ENCODE data around the gene ANKAR. TPM values are rescaled to one million over a fixed set of nuclear protein-coding genes. Genes with fewer than 3 reads are reported as not detected.
A peak's percentile ranks its signal among the peaks of the same experiment; 100 is the strongest.

The ANKAR gene
- total and polyA plus RNA-seq, 9 of the 15 experiments (the other 6 are each of a cell fraction or from before 2014, with no cell fraction given) = 0.04 to 0.52 (median 0.39) TPM

DNA sequence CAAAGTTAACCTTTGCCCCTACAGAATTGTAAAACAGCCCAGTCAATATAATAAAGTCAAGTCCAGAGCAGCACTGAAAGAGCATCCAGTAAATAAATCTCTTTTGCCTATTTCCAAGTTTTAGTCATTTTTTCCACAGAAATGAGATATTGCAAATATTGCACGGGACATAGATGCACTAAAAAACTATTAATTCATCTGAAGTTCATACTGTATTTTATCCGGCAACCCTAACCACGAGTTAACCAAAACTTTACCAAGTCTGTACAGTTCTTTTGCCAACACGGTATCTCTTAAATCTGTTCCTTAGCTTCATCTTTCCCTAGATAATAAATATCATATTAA is 13.7 kb upstream of the ANKAR start:
- Histone ChIP-seq H4K20me1 (replicated peaks; ENCODE audit: control insufficient read depth, insufficient read depth, low read length) (no peaks in the 10 kb centered on the region), H3K27me3 (ENCODE audit: control insufficient read depth in 2 of 2, insufficient read depth in 2 of 2, low read length in 2 of 2) (no peaks in the 10 kb centered on the region), H3K9ac (ENCODE audit: insufficient read depth in 1 of 2, low read depth in 2 of 2, low read length in 2 of 2) (no peak overlapping the region), H3K79me2 (ENCODE audit: control insufficient read depth, insufficient read depth, low read length) (peaks cover 22% of the 10 kb centered on the region), H3K4me2 (ENCODE audit: insufficient read depth, low read length) (no peak overlapping the region), H3K9me3 (replicated peaks; ENCODE audit: control insufficient read depth, insufficient read depth, low read depth, low read length) (no peaks in the 10 kb centered on the region), H2AFZ (ENCODE audit: low read depth, low read length) (no peak overlapping the region), H3K36me3 (ENCODE audit: control insufficient read depth, insufficient read depth, low read length) (peaks cover 5% of the 10 kb centered on the region; the same call in 1 of the 3 replicates), H3K4me1 (replicated peaks in 1 of 2; ENCODE audit: control insufficient read depth in 2 of 2, insufficient read depth in 2 of 2, low read length in 2 of 2) (no peaks in the 10 kb centered on the region; a peak in 1 of 5 replicates), H3K27ac (ENCODE audit: extremely low read depth, low read depth, low read length) (no peak overlapping the region), H3K9me1 (ENCODE audit: control insufficient read depth, insufficient read depth, low read length) (no peaks in the 10 kb centered on the region), H3K4me3 (no peak overlapping the region)
- peak in 1 of 2 experiments; percentile 83 for TF ChIP-seq NCOA2 (IDR thresholded peaks at IDR 0.05; ENCODE audit: partially characterized antibody in 2 of 2)
- TF ChIP-seq NFE2 (IDR thresholded peaks at IDR 0.05; ENCODE audit: low read depth) = no peak
- intact Hi-C loops (cut with micrococcal nuclease) (loop anchor here (1.0 to 10.0 kb wide), 4 partner anchors 38 to 654 kb away; partner anchors contain the start of genes HIBCH and OSGEPL1), in situ Hi-C loops (cut with MboI) (no loop called here)
- POLR2A ChIA-PET = interaction anchor here (0.5 to 0.6 kb wide), 2 partner anchors 126 to 556 kb away, joined by 3 read pairs; no protein-coding TSS in a partner anchor
- 13% methylated on average over 4 of the region's 4 CpGs for WGBS (ENCODE audit: insufficient coverage, low coverage, missing lambda C conversion rate)
- BruUV-seq (replicated peaks) = no TSS peak
- CTCF ChIA-PET (ENCODE audit: low intra/inter-chr PET ratio) = interaction anchor here (1.2 to 2.6 kb wide), 7 partner anchors 36 to 1143 kb away, joined by 5 to 38 read pairs (median 7); partner anchors contain the start of gene OSGEPL1
- ATAC-seq (no peak), FAIRE-seq (no peak), DNase-seq (ENCODE audit: extremely low read depth in 1 of 4, low spot score in 3 of 4) (no peak)

- Histone ChIP-seq H3K79me2 (ENCODE audit: control insufficient read depth, insufficient read depth, low read length) (peaks cover 22% of the 10 kb centered on the region), H3K9me1 (ENCODE audit: control insufficient read depth, insufficient read depth, low read length) (no peaks in the 10 kb centered on the region), H3K27ac (ENCODE audit: extremely low read depth, low read depth, low read length) (peak within 1 kb of the TSS; percentile 88), H3K27me3 (ENCODE audit: control insufficient read depth in 2 of 2, insufficient read depth in 2 of 2, low read length in 2 of 2) (no peaks in the 10 kb centered on the region), H3K4me1 (replicated peaks in 1 of 2; ENCODE audit: control insufficient read depth in 2 of 2, insufficient read depth in 2 of 2, low read length in 2 of 2) (no peaks in the 10 kb centered on the region; a peak in 1 of 5 replicates), H3K4me2 (ENCODE audit: insufficient read depth, low read length) (peak within 1 kb of the TSS; percentile 96), H3K9ac (ENCODE audit: insufficient read depth in 1 of 2, low read depth in 2 of 2, low read length in 2 of 2) (peak within 1 kb of the TSS; percentile 96 to 97), H3K9me3 (replicated peaks; ENCODE audit: control insufficient read depth, insufficient read depth, low read depth, low read length) (no peaks in the 10 kb centered on the region), H3K4me3 (peak within 1 kb of the TSS; percentile 78), H3K36me3 (ENCODE audit: control insufficient read depth, insufficient read depth, low read length) (peaks cover 10% of the 10 kb centered on the region; the same call in 1 of the 3 replicates), H4K20me1 (replicated peaks; ENCODE audit: control insufficient read depth, insufficient read depth, low read length) (no peaks in the 10 kb centered on the region), H2AFZ (ENCODE audit: low read depth, low read length) (peak within 1 kb of the TSS; percentile 96)
- BruUV-seq (replicated peaks) = TSS peak; percentile 77
- FAIRE-seq (peak; percentile 100), DNase-seq (ENCODE audit: extremely low read depth in 1 of 4, low spot score in 3 of 4) (peak; percentile 96 to 98 (median 98)), ATAC-seq (peak; percentile 96)
- under 1% methylated on average over 44 of the region's 46 CpGs for WGBS (ENCODE audit: insufficient coverage, low coverage, missing lambda C conversion rate)
- ChIA-PET CTCF (ENCODE audit: low intra/inter-chr PET ratio) (interaction anchor here (0.6 to 2.6 kb wide), 7 partner anchors 35 to 1142 kb away, joined by 3 to 38 read pairs (median 7); partner anchors contain the start of gene OSGEPL1), POLR2A (interaction anchor here (0.5 to 0.7 kb wide), 3 partner anchors 127 to 657 kb away, joined by 3 read pairs; no protein-coding TSS in a partner anchor)
- intact Hi-C loops (cut with micrococcal nuclease) (loop anchor here (1.0 to 10.0 kb wide), 4 partner anchors 37 to 653 kb away; partner anchors contain the start of genes HIBCH and OSGEPL1), in situ Hi-C loops (cut with MboI) (no loop called here)
- TF ChIP-seq TAF1 (IDR thresholded peaks at IDR 0.05; ENCODE audit: control insufficient read depth, extremely low read depth, insufficient read depth, low read length, severe bottlenecking) (peak; percentile 51), BCL6 (CRISPR knock-in tag; IDR thresholded peaks at IDR 0.05) (no peak), HMG20B (CRISPR knock-in tag; IDR thresholded peaks at IDR 0.05) (no peak), NRF1 (conservative IDR thresholded peaks at IDR 0.05 in 1 of 2, IDR thresholded peaks at IDR 0.05 in 1 of 2) (peak; percentile 99), ZNF239 (CRISPR knock-in tag; IDR thresholded peaks at IDR 0.05) (no peak), BMI1 (IDR thresholded peaks at IDR 0.05; ENCODE audit: low read length) (no peak), HNRNPLL (IDR thresholded peaks at IDR 0.05; ENCODE audit: low read depth, low read length, poor library complexity, severe bottlenecking) (peak; percentile 68), E2F1 (CRISPR knock-in tag; IDR thresholded peaks at IDR 0.05) (0 out of 2 replicates have a peak, but pooled peaks have one; percentile 39), ZSCAN32 (CRISPR knock-in tag; IDR thresholded peaks at IDR 0.05) (no peak), PPARD (CRISPR knock-in tag; IDR thresholded peaks at IDR 0.05) (no peak)
- TF ChIP-seq, protein P1, sequence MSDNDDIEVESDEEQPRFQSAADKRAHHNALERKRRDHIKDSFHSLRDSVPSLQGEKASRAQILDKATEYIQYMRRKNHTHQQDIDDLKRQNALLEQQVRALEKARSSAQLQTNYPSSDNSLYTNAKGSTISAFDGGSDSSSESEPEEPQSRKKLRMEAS (CRISPR knock-in tag; IDR thresholded peaks at IDR 0.05) = peak; percentile 44; the same call in 1 of the 2 replicates
Measured at GRCh38 chr2:189661148-189661956, 13.1 kb upstream of the ANKAR start, which contains the start of gene ASNSD1. Gene ASNSD1 (plus strand): TSS chr2:189661459. CDS start chr2:189666133, 4,674 bp downstream.

All from K562 (cell line).